Limb (tissue), 2 donors: ENCODE results near the gene ZBTB20.

Experiments
- DNase-seq, 2 donors: peaks; one replicate each; pipeline ENCODE4 v3.0.0-alpha.2; 2016; ENCODE audit errors: extremely low spot score in 2 of 2

ZBTB20 gene

DNA sequence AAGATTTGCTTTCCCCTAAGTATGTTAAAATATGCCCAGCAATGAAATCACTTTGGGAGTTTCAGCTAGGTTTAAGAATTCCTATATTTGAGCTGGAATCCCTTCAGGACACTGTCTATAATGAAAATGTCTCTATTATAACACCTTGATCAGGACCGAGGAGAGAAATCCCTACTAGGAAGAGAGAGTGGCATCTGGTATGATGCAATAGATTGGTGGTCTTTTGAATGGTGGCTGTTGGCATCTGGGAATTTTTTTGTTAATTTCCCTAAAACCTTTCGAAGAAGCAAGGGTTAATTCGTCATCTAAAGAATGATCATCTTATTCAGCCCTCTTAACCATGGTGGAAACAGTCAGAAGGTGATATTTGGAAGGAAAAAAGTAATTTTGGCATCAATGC lies 810.2 kb downstream of the ZBTB20 start:
- DNase-seq: no peak

- no peak for DNase-seq
These were observed 810.9 kb downstream of the ZBTB20 start for GRCh38 chr3:114336122-114336697.

DNA sequence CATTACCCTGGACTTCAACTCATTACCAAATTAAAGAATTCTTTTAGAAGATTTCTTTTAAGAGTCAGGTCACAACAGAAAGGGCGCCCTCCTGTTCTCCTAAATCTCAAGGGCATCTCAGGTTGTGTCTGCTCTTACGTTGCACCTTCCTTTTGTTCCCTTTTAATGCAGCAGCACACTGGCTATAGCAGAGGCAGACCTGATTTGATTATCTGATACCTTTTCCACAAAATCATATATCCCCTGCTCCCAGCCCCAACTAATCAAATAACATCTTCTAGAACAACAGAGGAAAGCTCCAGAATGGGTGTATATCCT lies 813.2 kb downstream of the ZBTB20 start:
- no peak for DNase-seq

DNA sequence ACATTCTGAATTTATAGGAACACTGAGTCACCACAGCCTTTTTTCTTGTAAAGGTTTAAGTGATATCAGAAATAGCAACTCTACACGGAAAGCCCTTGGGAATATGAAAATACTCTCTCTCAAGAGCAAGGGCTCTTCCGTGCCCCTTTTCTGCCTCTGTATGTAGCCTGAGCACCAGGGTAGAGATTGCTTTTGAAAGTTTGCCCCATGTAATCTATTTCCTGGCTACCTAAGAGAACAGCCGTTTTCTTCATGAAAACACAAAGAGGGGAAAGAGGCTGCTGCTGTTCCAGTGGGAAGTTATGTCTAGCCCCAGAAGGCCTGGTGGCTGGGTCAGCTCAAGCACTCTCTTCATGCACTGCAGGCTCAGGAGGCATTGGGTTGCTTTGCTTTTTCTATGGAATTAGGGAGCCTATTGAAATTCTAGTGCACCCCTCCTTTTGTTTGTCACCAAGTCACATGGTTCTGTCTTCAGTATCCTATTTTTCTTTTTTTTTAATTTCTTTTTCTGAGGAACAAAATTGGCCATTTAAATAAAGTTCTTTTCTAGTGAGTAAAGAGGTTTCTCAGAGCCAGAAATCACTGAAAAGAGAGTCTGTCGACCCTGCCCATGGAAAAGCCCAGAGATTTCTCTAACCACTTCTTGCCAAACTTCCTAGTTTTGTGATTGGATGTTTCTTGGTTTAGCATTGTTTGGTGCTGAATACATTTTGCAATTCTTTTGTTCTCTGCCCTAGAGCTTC lies 813.7 kb downstream of the ZBTB20 start:
- DNase-seq: no peak

DNA sequence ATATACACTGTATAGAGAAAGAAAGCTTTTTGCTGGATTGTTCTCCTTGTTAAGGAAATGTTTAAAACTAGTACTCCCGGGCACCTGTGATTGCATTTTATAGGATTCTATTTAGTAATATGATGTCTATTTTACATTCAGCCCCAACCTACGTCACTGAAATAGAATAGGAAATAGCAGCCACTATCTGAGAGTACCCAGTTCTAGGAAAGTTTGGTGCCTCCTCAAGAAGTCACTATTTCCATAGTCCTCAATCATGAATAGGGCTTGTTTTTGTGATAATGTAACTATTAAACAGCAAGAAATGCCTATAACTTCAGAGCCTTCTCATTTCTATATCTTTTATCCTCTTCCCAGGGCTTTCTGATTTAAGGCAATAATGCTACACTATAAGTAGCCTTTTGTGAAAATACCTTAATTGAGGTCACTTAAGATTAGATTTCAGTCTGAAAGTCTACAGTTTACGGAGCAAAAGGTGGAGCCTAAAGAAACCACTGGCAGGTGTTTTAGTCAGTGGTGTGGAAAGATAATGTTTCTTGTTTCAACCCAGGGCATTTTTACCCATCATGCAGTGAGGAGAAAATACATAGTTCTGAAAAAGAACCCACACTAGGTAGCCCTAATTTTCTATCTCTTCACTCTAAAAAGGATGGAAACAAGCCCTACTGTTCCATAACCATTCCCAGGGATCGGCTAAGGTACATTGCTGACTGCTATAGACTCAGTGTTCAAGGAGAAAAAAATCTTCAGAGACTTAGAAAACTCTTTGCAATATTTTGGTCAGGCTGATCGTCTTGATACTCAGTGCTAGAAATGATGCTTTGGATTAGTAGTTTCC lies 814.5 kb downstream of the ZBTB20 start:
- DNase-seq: no peak

GRCh38 chr3:114331710-114332109 lies 815.4 kb downstream of the ZBTB20 start:
- DNase-seq: no peak

- no peak for DNase-seq
These were observed 816.1 kb downstream of the ZBTB20 start for GRCh38 chr3:114331007-114331406.

GRCh38 chr3:114329823-114330222 lies 817.3 kb downstream of the ZBTB20 start:
- DNase-seq: no peak

DNA sequence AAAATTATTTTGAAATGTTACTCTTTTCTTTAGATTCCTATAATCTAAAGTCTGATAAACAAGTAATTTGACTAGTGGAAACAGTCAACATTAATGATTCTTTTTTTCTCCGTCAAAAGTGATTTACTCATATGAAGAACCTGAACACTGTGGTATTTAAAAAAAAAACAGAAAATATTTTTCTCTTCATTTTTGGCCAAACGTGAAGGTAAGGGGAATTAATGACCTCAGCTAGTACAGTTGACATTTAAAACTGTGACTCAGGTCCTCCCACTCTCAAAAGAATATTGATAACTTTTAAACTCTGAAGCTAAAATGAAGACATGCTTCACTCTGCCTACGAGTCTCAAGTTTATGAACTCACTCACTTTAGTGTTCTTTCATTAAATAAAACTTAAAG lies 818.7 kb downstream of the ZBTB20 start:
- DNase-seq: no peak

- DNase-seq: no peak
These were observed 819.4 kb downstream of the ZBTB20 start for GRCh38 chr3:114327665-114328064.

GRCh38 chr3:114323546-114324254 lies 823.4 kb downstream of the ZBTB20 start:
- DNase-seq: no peak

DNA sequence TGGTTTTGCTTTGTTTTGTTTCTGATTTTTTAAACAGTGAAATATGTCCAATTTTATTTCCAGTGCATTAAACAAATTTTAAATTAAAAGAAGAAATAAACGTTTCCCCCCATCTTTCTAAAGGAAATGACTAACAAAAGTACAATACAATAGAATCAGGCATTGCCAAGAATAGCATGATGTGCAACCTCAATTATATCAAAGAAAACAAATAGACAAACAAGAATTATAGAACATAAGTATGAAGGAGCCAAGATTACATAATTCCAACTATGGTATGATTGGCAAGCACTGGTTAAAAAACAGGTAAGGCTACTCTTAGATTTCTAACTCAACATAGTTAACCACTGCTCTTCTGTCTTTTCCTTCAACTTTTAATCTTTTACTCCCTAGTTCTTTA lies 826.8 kb downstream of the ZBTB20 start:
- DNase-seq: no peak

GRCh38 chr3:114319453-114319852 lies 827.6 kb downstream of the ZBTB20 start:
- DNase-seq: no peak

DNA sequence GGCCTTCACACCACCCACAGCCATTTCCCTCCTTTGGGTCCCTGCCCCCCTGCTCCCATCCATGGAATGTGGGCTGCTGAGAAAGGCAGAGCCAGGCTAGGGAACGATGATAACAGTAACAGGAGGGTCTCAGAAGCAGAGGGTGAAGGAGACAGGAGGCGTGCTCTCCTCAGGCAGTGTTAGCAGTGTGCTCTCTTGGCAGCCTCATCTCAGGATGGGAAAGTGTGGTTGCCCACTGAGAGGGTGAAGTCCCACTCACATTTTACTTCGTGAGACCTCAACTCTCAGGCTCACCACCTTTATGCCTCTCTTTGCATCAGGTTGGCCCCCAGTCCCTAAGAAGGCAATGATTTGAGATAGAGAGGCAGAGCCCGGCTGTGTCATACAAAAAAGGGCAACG lies 828.8 kb downstream of the ZBTB20 start:
- no peak for DNase-seq

DNA sequence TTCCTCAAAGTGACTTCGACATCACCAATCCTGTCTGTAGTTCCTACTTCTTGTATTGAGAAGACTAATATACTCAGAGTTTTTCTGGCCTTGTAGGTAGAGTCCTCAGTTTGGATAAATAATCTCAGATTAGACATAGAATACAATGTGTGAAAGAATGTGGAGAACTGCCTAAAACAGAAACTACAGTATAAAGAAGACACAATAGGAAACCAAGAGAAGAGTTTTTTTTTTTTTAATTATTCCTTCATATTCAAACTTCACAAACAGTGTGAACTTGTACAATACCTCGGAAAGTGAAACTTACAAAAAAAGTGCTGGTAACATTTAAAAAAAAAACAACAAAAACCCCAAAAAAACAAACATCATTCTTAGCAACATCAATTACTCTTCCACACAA lies 832.8 kb downstream of the ZBTB20 start:
- DNase-seq: no peak

DNA sequence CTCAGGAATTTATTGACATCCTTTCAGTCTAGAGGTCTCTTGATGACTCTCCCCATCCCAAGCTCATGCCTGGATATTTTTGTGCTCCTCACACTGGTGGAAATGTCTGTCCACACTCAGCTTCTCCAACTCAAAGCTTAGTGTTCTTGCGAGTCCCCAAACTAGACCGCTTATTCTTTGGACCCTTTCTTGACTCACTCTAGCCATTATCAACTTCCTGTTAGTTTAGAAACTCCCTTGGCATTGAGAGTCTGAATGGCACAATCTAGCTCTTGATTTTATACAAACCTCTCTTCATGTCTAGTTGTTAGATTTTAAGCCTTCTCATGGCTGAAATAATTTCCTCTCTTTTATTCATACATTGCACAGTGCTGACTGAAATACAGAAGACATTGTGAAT lies 833.7 kb downstream of the ZBTB20 start:
- DNase-seq: no peak

- DNase-seq: no peak
These were observed 836.4 kb downstream of the ZBTB20 start for GRCh38 chr3:114310695-114311094.

DNA sequence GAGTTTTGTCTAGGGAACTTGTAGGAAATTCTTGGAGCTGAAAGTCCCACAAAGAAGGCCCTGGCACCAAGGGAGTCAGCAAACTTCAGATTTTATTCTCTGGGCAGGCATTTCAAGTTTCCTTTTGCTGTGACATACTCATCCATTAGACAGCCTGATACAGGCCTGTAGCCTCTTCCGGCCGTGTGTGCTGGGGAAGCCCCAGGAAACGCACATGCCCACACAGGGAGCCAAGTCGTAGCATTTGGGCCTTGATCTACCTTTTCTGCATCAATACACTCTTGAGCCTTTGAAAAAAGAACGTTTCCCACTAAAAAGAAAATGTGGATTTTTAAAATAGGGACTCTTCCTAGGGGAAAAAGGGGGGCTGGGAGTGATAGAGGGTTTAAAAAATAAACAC lies 838.3 kb downstream of the ZBTB20 start:
- no peak for DNase-seq

GRCh38 chr3:114308377-114308776 lies 838.7 kb downstream of the ZBTB20 start:
- no peak for DNase-seq

GRCh38 chr3:114307832-114308231 lies 839.3 kb downstream of the ZBTB20 start:
- DNase-seq: no peak

DNA sequence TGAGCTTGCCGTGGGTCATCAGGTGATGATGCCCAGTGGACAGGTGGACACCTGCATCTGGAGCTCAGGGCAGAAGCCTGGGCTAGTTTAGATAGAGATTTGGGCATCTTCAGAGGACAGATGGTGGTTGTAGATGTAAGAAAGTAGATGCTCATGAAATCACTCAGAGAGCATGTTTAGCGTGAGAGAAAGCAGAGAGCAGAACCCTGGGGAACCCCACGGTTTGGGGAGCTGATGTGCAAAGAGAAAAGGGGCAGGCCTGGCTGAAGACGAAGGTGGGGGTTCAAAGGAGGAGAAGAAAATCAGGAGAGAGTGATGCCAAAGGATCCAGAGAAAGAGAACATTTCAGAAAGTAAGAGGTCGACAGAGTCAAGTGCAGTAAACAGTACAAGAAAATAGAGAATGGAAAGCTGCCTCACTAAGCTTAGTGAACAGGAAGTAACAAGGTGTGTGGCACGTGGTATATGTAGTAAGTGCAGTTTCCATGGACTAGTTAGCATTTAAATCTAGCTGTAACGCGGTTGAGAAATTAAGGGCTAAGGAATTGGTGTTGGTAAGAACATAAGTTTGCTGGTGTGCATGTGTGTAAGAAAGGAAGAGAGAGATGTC lies 839.8 kb downstream of the ZBTB20 start:
- DNase-seq: no peak
